HepG2 (cell line): ENCODE measurements around the gene ZNF616. TPM values are rescaled to one million over a fixed set of nuclear protein-coding genes. Genes with fewer than 3 reads are reported as not detected.

ENCODE experiments used
- ATAC-seq: fragments of 200-7000 bp; cut with Tn5 transposase; 3 replicates; pipeline ENCODE4 v1.9.1; 2020; ENCODE audit warnings: mild to moderate bottlenecking, moderate library complexity
- BruUV-seq: library from RNA; stranded (reverse); fragments of 400-500 nt; replicated peaks from 2 replicates; lab custom pipeline; 2021; lab: Mats Ljungman, UMichigan
- CTCF ChIA-PET: fragments of 300-600 bp; formaldehyde crosslinking; extraction: SDS; loops from one replicate; lab custom pipeline; 2021; ENCODE audit warnings: low total read pairs, inconsistent platforms, low intra/inter-chr PET ratio; lab: Yijun Ruan, JAX
- POLR2A ChIA-PET: fragments of 350-600 bp; sonication (Branson Sonifier 250); formaldehyde crosslinking; loops from one replicate; lab custom pipeline; 2020; ENCODE audit warnings: antibody characterized with exemption, inconsistent platforms; lab: Yijun Ruan, JAX
- DNase-seq: peaks from one replicate; pipeline ENCODE4 v3.0.0-alpha.2; 2015; ENCODE audit warnings: low spot score
- FAIRE-seq: peaks from 3 replicates; lab custom pipeline; 2011; peaks lifted over from hg19 to GRCh38; lab: Jason Lieb, UNC
- H2AFZ ChIP-seq: one replicate; pipeline ENCODE4 v1.6.1; 2011; ENCODE audit warnings: low read length, inconsistent platforms
- H3K27ac ChIP-seq: fragments of 300-600 bp; 3 replicates; pipeline ENCODE4 v1.8.0; 2011; ENCODE audit warnings: mixed run types, mild to moderate bottlenecking, mixed read lengths, low read length, inconsistent platforms; ENCODE audit not compliant: insufficient read depth; ENCODE audit errors: extremely low read length
- H3K27me3 ChIP-seq, 2 experiments: fragments of 200-600 bp in 1 of 2; 2 replicates in 1 of 2; 3 replicates in 1 of 2; pipeline versions ENCODE4 v1.6.0 to v1.8.0; 2011; ENCODE audit warnings: low read length in 2 of 2, mild to moderate bottlenecking in 2 of 2, moderate library complexity in 2 of 2, inconsistent platforms in 1 of 2; ENCODE audit not compliant: insufficient read depth in 2 of 2, control insufficient read depth in 1 of 2
- H3K36me3 ChIP-seq, 2 experiments: fragments of 200-600 bp in 1 of 2; replicated peaks in 1 of 2; 2 replicates in 1 of 2; 3 replicates in 1 of 2; pipeline versions ENCODE4 v1.5.1 to v1.8.0; 2011; ENCODE audit warnings: low read length in 2 of 2, inconsistent platforms in 1 of 2; ENCODE audit not compliant: insufficient read depth in 2 of 2, control insufficient read depth in 1 of 2
- H3K4me1 ChIP-seq: 2 replicates; pipeline ENCODE4 v1.5.1; 2012; ENCODE audit warnings: low read length, inconsistent platforms; ENCODE audit not compliant: insufficient read depth
- H3K4me2 ChIP-seq: 2 replicates; pipeline ENCODE4 v1.6.0; 2011; ENCODE audit warnings: low read depth, low read length, inconsistent platforms
- H3K4me3 ChIP-seq, 3 experiments: fragments of 200-600 bp in 1 of 3; sonication (generic), shearing (Covaris generic) in 1 of 3; replicated peaks in 1 of 3; 2 replicates each; pipeline ENCODE4 v1.5.1; 2011 to 2016; ENCODE audit warnings: low read length in 3 of 3, inconsistent platforms in 2 of 3, low read depth in 2 of 3, mild to moderate bottlenecking in 2 of 3, control low read depth in 1 of 3, mixed read lengths in 1 of 3; ENCODE audit not compliant: insufficient read depth in 1 of 3
- H3K79me2 ChIP-seq: one replicate; pipeline ENCODE4 v1.6.1; 2011; ENCODE audit warnings: low read length, inconsistent platforms; ENCODE audit not compliant: insufficient read depth
- H3K9ac ChIP-seq: 2 replicates; pipeline ENCODE4 v1.6.0; 2011; ENCODE audit warnings: mild to moderate bottlenecking, low read depth, low read length, inconsistent platforms; ENCODE audit not compliant: insufficient read depth
- H3K9me3 ChIP-seq: 2 replicates; pipeline ENCODE4 v1.5.1; 2012; ENCODE audit warnings: mild to moderate bottlenecking, low read length
- H4K20me1 ChIP-seq: 2 replicates; pipeline ENCODE4 v1.6.0; 2011; ENCODE audit warnings: inconsistent platforms, mild to moderate bottlenecking, low read length, moderate library complexity; ENCODE audit not compliant: insufficient read depth
- ASH2L ChIP-seq: fragments of 300-600, 200-600 bp; sonication (generic); IDR thresholded peaks from 2 replicates; pipeline ENCODE4 v1.7.0; 2017; ENCODE audit warnings: low read depth, mild to moderate bottlenecking, moderate library complexity, mixed read lengths, low read length; ENCODE audit not compliant: insufficient read length
- HNRNPL ChIP-seq: fragments of 200-400 bp; formaldehyde crosslinking; IDR thresholded peaks from 2 replicates; pipeline ENCODE4 v1.6.1; 2017; ENCODE audit warnings: mild to moderate bottlenecking, low read depth, low read length
- MIER3 ChIP-seq: IDR thresholded peaks from 2 replicates; pipeline ENCODE4 v1.6.1; 2016; ENCODE audit warnings: missing compliant biosample characterization, borderline replicate concordance
- NFKB2 ChIP-seq: sonication (generic); formaldehyde crosslinking; IDR thresholded peaks from 2 replicates; pipeline ENCODE4 v1.4.0; 2020; ENCODE audit warnings: missing genetic modification reagents, borderline replicate concordance
- PHF8 ChIP-seq: sonication (generic); formaldehyde crosslinking; IDR thresholded peaks from 2 replicates; pipeline ENCODE4 v1.5.0; 2020; ENCODE audit warnings: missing genetic modification reagents
- RXRB ChIP-seq: IDR thresholded peaks from 2 replicates; pipeline ENCODE4 v1.6.1; 2016; ENCODE audit warnings: borderline replicate concordance, missing genetic modification reagents, missing compliant biosample characterization
- TAF15 ChIP-seq: fragments of 200-400 bp; formaldehyde crosslinking; IDR thresholded peaks from one replicate; pipeline ENCODE4 v1.6.1; 2018; ENCODE audit warnings: mild to moderate bottlenecking, low read depth, low read length; ENCODE audit not compliant: poor library complexity, severe bottlenecking
- ZFP36L1 ChIP-seq: sonication (generic); formaldehyde crosslinking; IDR thresholded peaks from 2 replicates; pipeline ENCODE4 v1.8.0; 2022; ENCODE audit warnings: mild to moderate bottlenecking, missing genetic modification reagents, moderate library complexity
- ZMYM4 ChIP-seq: sonication (generic); formaldehyde crosslinking; IDR thresholded peaks from 2 replicates; pipeline ENCODE4 v1.8.1; 2023; ENCODE audit warnings: mild to moderate bottlenecking, missing genetic modification reagents
- ZNF24 ChIP-seq: fragments of 450-650 bp; IDR thresholded peaks from 2 replicates; pipeline ENCODE4 v1.6.1; 2017; ENCODE audit warnings: antibody characterized with exemption, mild to moderate bottlenecking
- WGBS: methylation state at CpG from one replicate; pipeline ENCODE4 v1.1.6; 2017; ENCODE audit warnings: low lambda C conversion rate; 5-methylcytosine and 5-hydroxymethylcytosine counted together
- in situ Hi-C: cut with HindIII; loops from 2 replicates; pipeline ENCODE4 v1.10.0; 2017; ENCODE audit warnings: low pct_unique_long_range_greater_than_20kb; ENCODE audit not compliant: extremely low pct_ligation_motif_present
- intact Hi-C: fragments of 100-400 bp; cut with micrococcal nuclease; formaldehyde crosslinking; loops from one replicate; pipeline ENCODE4 v1.10.0; 2022; ENCODE audit not compliant: unreplicated experiment
- polyA plus RNA-seq, 8 experiments: library from polyadenylated mRNA; depleted of rRNA in 3 of 8; stranded (reverse) in 7 of 8; unstranded in 1 of 8; fragments of >200 nt; fragmentation: Illumina TruSeq in 4 of 8; extraction: Trizol in 4 of 8; gene quantifications; 2 replicates each; pipeline versions ENCODE4 v1.2.1 to v1.2.3, GENCODE V29; 2011 to 2016; ENCODE audit warnings: low read depth in 4 of 8, missing spikeins in 1 of 8, mixed read lengths in 1 of 8; ENCODE audit not compliant: insufficient read depth in 1 of 8
- total RNA-seq, 5 experiments: library from RNA; depleted of rRNA; stranded (reverse); fragments of >200 nt; fragmentation: Illumina TruSeq; extraction: Trizol; gene quantifications; 2 replicates each; pipeline ENCODE4 v1.2.3, GENCODE V29; 2016; ENCODE audit warnings: low read depth in 1 of 5
- TF ChIP-seq, protein P1 (sequence below): sonication (generic); formaldehyde crosslinking; IDR thresholded peaks from 2 replicates; pipeline ENCODE4 v1.4.0; 2020; ENCODE audit warnings: missing genetic modification reagents
- TF ChIP-seq, protein P2 (sequence below): sonication (generic); formaldehyde crosslinking; IDR thresholded peaks from 2 replicates; pipeline ENCODE4 v1.4.0; 2020; ENCODE audit warnings: missing genetic modification reagents, mild to moderate bottlenecking, borderline replicate concordance
- TF ChIP-seq, protein P3 (sequence below): conservative IDR thresholded peaks from 2 replicates; pipeline ENCODE4 v1.6.1; 2018; ENCODE audit warnings: missing genetic modification reagents

Gene ZNF616
- total and polyA plus RNA-seq, 2 of the 13 experiments (the other 11 are each of a cell fraction or from before 2014, with no cell fraction given): 2.2 to 10.4 TPM

DNA sequence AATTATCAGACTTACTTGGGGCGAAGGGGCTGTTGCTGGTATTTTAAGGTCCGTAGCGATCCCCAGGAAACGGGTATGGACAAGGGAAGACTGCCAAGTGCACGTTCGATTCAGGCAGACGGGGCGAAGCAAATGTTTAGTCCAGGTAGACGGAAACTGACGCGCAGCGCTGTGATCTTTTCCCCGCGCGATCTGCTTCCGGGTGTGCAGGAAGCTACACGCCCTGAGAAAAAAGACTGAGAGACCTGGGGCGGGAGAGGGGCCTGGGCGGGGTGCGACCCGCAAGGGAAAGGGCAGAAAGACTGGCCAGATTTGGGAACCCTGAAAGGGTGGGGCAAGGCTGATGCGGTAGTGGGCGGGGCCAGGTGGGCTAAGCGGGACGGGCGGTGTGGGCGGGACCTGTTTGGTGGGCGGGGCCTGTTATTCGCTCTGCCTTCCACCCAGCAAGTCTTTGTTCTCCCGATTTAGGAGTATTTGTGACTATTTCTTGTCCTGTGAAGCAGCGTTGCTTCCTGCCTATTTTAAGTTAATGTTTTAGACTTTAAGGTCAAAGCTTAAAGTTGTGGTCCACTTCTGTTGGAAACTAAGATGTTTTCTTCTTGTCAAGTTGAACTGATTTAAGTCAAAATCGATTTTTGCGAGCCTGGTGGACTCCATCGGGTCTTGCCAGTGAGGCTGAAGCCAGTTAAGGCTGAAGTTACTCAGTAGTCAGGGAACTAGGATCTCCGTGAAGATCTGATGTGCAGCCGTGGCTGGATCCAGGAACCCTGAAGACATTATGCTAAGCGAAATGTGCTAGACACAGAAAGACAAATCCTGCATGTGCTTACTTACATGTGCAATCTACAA, 31.8 kb upstream of the ZNF616 start, which contains the start of gene ZNF836 (continued):
- TF ChIP-seq, protein P1, sequence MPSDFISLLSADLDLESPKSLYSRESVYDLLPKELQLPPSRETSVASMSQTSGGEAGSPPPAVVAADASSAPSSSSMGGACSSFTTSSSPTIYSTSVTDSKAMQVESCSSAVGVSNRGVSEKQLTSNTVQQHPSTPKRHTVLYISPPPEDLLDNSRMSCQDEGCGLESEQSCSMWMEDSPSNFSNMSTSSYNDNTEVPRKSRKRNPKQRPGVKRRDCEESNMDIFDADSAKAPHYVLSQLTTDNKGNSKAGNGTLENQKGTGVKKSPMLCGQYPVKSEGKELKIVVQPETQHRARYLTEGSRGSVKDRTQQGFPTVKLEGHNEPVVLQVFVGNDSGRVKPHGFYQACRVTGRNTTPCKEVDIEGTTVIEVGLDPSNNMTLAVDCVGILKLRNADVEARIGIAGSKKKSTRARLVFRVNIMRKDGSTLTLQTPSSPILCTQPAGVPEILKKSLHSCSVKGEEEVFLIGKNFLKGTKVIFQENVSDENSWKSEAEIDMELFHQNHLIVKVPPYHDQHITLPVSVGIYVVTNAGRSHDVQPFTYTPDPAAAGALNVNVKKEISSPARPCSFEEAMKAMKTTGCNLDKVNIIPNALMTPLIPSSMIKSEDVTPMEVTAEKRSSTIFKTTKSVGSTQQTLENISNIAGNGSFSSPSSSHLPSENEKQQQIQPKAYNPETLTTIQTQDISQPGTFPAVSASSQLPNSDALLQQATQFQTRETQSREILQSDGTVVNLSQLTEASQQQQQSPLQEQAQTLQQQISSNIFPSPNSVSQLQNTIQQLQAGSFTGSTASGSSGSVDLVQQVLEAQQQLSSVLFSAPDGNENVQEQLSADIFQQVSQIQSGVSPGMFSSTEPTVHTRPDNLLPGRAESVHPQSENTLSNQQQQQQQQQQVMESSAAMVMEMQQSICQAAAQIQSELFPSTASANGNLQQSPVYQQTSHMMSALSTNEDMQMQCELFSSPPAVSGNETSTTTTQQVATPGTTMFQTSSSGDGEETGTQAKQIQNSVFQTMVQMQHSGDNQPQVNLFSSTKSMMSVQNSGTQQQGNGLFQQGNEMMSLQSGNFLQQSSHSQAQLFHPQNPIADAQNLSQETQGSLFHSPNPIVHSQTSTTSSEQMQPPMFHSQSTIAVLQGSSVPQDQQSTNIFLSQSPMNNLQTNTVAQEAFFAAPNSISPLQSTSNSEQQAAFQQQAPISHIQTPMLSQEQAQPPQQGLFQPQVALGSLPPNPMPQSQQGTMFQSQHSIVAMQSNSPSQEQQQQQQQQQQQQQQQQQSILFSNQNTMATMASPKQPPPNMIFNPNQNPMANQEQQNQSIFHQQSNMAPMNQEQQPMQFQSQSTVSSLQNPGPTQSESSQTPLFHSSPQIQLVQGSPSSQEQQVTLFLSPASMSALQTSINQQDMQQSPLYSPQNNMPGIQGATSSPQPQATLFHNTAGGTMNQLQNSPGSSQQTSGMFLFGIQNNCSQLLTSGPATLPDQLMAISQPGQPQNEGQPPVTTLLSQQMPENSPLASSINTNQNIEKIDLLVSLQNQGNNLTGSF (CRISPR knock-in tag): no peak
- TF ChIP-seq NFKB2 (0 out of 2 replicates have a peak, but pooled peaks have one; percentile 12), ZNF24 (no peak), TAF15 (no peak), PHF8 (CRISPR knock-in tag) (peak; percentile 49)

DNA sequence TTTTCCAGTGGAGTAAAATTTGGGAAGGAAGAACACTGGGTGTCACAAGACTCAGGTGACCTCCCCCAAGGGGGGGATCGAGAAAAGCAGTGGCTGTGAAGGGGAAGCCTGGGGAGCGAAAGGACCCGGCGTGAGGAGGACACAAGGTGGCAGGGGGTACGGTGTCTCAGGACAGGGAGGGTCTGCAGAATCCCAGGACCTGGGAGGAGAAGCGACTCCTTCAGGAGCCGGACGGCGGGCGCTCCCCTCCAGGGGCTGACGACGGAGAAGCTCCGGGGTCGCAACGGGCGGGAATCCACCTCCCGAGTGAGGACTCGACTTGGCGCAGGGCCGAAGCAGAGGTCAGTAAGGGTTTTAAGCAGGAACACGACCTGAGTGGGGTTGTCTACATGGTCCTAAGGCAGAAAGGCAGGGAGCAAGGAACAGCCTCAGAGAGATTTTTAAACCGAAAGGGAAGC, 31.2 kb upstream of the ZNF616 start:
- peak; percentile 37 for ATAC-seq
- in situ Hi-C loops: no loop called here
- Histone ChIP-seq H3K27me3 (no peaks in the 10 kb centered on the region; a peak in 1 of 5 replicates), H3K79me2 (no peaks in the 10 kb centered on the region), H3K4me3 (peak overlapping the region; percentile 61 to 88 (median 83)), H3K9ac (peak overlapping the region; percentile 71), H3K9me3 (no peaks in the 10 kb centered on the region), H3K4me1 (peaks cover 20% of the 10 kb centered on the region), H3K27ac (peak overlapping the region; percentile 52), H3K36me3 (peaks cover 0 to 6% of the 10 kb centered on the region in 2 experiments; a peak in 2 of 5 replicates), H3K4me2 (peak overlapping the region; percentile 77), H2AFZ (peak overlapping the region; percentile 93), H4K20me1 (no peaks in the 10 kb centered on the region)
- BruUV-seq: TSS peak; percentile 79
- 45% methylated on average over 12 of the region's 22 CpGs for WGBS
- POLR2A ChIA-PET: interaction anchor here (1.9 to 3.1 kb wide), 3 partner anchors 18 to 31 kb away, joined by 4 to 26 read pairs (median 8); partner anchors contain the start of genes PPP2R1A and ZNF616
- CTCF ChIA-PET: no interaction called here
- DNase-seq: no peak
- intact Hi-C loops: loop anchor here (1.0 kb wide), 1 partner anchor 18 kb away; no protein-coding TSS in a partner anchor
- no peak for FAIRE-seq
- no peak for TF ChIP-seq ASH2L
- TF ChIP-seq RXRB: no peak
- TF ChIP-seq HNRNPL: no peak
- no peak for TF ChIP-seq ZMYM4 (CRISPR knock-in tag)
- TF ChIP-seq, protein P2, sequence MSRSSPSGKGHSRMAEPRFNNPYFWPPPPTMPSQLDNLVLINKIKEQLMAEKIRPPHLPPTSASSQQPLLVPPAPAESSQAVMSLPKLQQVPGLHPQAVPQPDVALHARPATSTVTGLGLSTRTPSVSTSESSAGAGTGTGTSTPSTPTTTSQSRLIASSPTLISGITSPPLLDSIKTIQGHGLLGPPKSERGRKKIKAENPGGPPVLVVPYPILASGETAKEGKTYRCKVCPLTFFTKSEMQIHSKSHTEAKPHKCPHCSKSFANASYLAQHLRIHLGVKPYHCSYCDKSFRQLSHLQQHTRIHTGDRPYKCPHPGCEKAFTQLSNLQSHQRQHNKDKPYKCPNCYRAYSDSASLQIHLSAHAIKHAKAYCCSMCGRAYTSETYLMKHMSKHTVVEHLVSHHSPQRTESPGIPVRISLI: no peak
- TF ChIP-seq, protein P3, sequence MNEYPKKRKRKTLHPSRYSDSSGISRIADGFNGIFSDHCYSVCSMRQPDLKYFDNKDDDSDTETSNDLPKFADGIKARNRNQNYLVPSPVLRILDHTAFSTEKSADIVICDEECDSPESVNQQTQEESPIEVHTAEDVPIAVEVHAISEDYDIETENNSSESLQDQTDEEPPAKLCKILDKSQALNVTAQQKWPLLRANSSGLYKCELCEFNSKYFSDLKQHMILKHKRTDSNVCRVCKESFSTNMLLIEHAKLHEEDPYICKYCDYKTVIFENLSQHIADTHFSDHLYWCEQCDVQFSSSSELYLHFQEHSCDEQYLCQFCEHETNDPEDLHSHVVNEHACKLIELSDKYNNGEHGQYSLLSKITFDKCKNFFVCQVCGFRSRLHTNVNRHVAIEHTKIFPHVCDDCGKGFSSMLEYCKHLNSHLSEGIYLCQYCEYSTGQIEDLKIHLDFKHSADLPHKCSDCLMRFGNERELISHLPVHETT (CRISPR knock-in tag): no peak
- no peak for TF ChIP-seq MIER3 (CRISPR knock-in tag)
- TF ChIP-seq ZFP36L1 (CRISPR knock-in tag): no peak
